Astrocyte (in vitro differentiated cells and primary cell): ENCODE results near the gene MEX3C. TPM values are rescaled to one million over a fixed set of nuclear protein-coding genes. Genes with fewer than 3 reads are reported as not detected.

ENCODE experiments used
- DNase-seq: peaks from one replicate; pipeline ENCODE4 v3.0.0-alpha.2; 2010; ENCODE audit warnings: low read depth
- FAIRE-seq: peaks from 2 replicates; lab custom pipeline; 2011; peaks lifted over from hg19 to GRCh38; lab: Jason Lieb, UNC
- H2AFZ ChIP-seq: 2 replicates; pipeline ENCODE4 v1.6.0; 2012; ENCODE audit warnings: low read depth, low read length, inconsistent platforms
- H3K27ac ChIP-seq: 2 replicates; pipeline ENCODE4 v1.5.1; 2011; ENCODE audit warnings: low read depth, low read length, inconsistent platforms
- H3K27me3 ChIP-seq: 2 replicates; pipeline ENCODE4 v1.6.0; 2011; ENCODE audit warnings: low read length, inconsistent platforms; ENCODE audit not compliant: insufficient read depth
- H3K36me3 ChIP-seq: 2 replicates; pipeline ENCODE4 v1.5.1; 2011; ENCODE audit warnings: low read length, inconsistent platforms; ENCODE audit not compliant: insufficient read depth
- H3K4me1 ChIP-seq: 2 replicates; pipeline ENCODE4 v1.5.1; 2011; ENCODE audit warnings: low read length, inconsistent platforms; ENCODE audit not compliant: insufficient read depth
- H3K4me2 ChIP-seq: 2 replicates; pipeline ENCODE4 v1.6.0; 2012; ENCODE audit warnings: low read length, inconsistent platforms
- H3K4me3 ChIP-seq: 2 replicates; pipeline ENCODE4 v1.5.1; 2011; ENCODE audit warnings: low read depth, mild to moderate bottlenecking, low read length, inconsistent platforms; ENCODE audit not compliant: insufficient read depth
- H3K79me2 ChIP-seq: 2 replicates; pipeline ENCODE4 v1.6.0; 2012; ENCODE audit warnings: mild to moderate bottlenecking, low read length, inconsistent platforms; ENCODE audit not compliant: insufficient read depth
- H3K9ac ChIP-seq: 2 replicates; pipeline ENCODE4 v1.6.0; 2012; ENCODE audit warnings: mild to moderate bottlenecking, low read length, inconsistent platforms
- H3K9me3 ChIP-seq: 2 replicates; pipeline ENCODE4 v1.5.1; 2012; ENCODE audit warnings: low read depth, mild to moderate bottlenecking, low read length, inconsistent platforms; ENCODE audit not compliant: insufficient read depth
- H4K20me1 ChIP-seq: 2 replicates; pipeline ENCODE4 v1.6.0; 2012; ENCODE audit warnings: low read length, inconsistent platforms; ENCODE audit not compliant: insufficient read depth
- H3K27ac Mint-ChIP-seq: one replicate; pipeline ENCODE4 v1.8.0; 2021; ENCODE audit warnings: mild to moderate bottlenecking, mixed read lengths; ENCODE audit not compliant: unreplicated experiment
- H3K27me3 Mint-ChIP-seq: one replicate; pipeline ENCODE4 v1.8.0; 2021; ENCODE audit warnings: low read depth, mixed read lengths; ENCODE audit not compliant: unreplicated experiment
- H3K36me3 Mint-ChIP-seq: one replicate; pipeline ENCODE4 v1.8.0; 2021; ENCODE audit warnings: low read depth, mixed read lengths; ENCODE audit not compliant: unreplicated experiment
- H3K4me1 Mint-ChIP-seq: one replicate; pipeline ENCODE4 v1.8.0; 2021; ENCODE audit warnings: low read depth, mixed read lengths; ENCODE audit not compliant: unreplicated experiment
- H3K4me3 Mint-ChIP-seq: one replicate; pipeline ENCODE4 v1.8.0; 2021; ENCODE audit warnings: mild to moderate bottlenecking, moderate library complexity, mixed read lengths; ENCODE audit not compliant: unreplicated experiment
- H3K9me3 Mint-ChIP-seq: one replicate; pipeline ENCODE4 v1.8.0; 2021; ENCODE audit warnings: mild to moderate bottlenecking, mixed read lengths; ENCODE audit not compliant: unreplicated experiment
- EZH2 ChIP-seq: IDR thresholded peaks from 2 replicates; pipeline ENCODE4 v1.6.1; 2012; ENCODE audit warnings: mild to moderate bottlenecking, low read length, inconsistent platforms; ENCODE audit not compliant: insufficient read depth
- total RNA-seq: library from RNA; stranded (reverse); gene quantifications from 2 replicates; pipeline ENCODE4 v1.2.1, GENCODE V29; 2021
- TF ChIP-seq, protein P1 (sequence below): IDR thresholded peaks from 2 replicates; pipeline ENCODE4 v1.5.1; 2011; ENCODE audit warnings: low read depth, mild to moderate bottlenecking, inconsistent platforms, low read length, moderate library complexity; ENCODE audit not compliant: insufficient read depth

Gene MEX3C
- total RNA-seq, 1 donor from 2014 or later = 72.2 TPM

DNA sequence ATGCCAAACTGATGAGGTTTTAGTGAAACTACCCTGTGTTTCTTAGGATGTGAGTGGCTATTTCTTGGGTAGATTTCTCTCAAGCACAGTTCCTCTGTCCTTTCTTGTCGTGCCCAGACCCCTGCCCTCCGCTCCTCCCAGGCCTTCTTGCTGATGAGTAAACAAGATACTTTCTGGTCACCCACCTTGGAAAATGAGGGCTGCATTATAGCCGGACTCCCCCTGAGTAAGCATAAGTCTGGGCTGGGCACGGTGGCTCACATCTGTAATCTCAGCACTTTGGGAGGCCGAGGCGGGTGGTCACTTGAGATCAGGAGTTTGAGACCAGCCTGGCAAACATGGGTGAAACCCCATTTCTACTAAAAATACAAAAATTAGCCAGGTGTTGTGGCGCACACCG, 58.5 kb downstream of the MEX3C start:
- TF ChIP-seq, protein P1, sequence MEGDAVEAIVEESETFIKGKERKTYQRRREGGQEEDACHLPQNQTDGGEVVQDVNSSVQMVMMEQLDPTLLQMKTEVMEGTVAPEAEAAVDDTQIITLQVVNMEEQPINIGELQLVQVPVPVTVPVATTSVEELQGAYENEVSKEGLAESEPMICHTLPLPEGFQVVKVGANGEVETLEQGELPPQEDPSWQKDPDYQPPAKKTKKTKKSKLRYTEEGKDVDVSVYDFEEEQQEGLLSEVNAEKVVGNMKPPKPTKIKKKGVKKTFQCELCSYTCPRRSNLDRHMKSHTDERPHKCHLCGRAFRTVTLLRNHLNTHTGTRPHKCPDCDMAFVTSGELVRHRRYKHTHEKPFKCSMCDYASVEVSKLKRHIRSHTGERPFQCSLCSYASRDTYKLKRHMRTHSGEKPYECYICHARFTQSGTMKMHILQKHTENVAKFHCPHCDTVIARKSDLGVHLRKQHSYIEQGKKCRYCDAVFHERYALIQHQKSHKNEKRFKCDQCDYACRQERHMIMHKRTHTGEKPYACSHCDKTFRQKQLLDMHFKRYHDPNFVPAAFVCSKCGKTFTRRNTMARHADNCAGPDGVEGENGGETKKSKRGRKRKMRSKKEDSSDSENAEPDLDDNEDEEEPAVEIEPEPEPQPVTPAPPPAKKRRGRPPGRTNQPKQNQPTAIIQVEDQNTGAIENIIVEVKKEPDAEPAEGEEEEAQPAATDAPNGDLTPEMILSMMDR = no peak
- no peak for TF ChIP-seq EZH2
- H3K27me3 ChIP-seq = no peaks in the 10 kb centered on the region
- no peak overlapping the region for H3K27ac Mint-ChIP-seq
- H3K79me2 ChIP-seq = no peaks in the 10 kb centered on the region
- no peaks in the 10 kb centered on the region for H3K36me3 ChIP-seq
- peaks cover 6% of the 10 kb centered on the region for H3K4me1 Mint-ChIP-seq
- H3K4me3 Mint-ChIP-seq = no peak overlapping the region
- no peak overlapping the region for H3K9ac ChIP-seq
- no peak overlapping the region for H3K4me3 ChIP-seq
- H3K9me3 Mint-ChIP-seq = no peaks in the 10 kb centered on the region
- H3K9me3 ChIP-seq = no peaks in the 10 kb centered on the region
- H3K27ac ChIP-seq = no peak overlapping the region
- peaks cover 5% of the 10 kb centered on the region for H3K36me3 Mint-ChIP-seq
- H3K4me2 ChIP-seq = no peak overlapping the region
- no peaks in the 10 kb centered on the region for H3K27me3 Mint-ChIP-seq
- DNase-seq (no peak), FAIRE-seq (no peak)
- no peak overlapping the region for H2AFZ ChIP-seq
- no peaks in the 10 kb centered on the region for H4K20me1 ChIP-seq
- H3K4me1 ChIP-seq = no peaks in the 10 kb centered on the region

DNA sequence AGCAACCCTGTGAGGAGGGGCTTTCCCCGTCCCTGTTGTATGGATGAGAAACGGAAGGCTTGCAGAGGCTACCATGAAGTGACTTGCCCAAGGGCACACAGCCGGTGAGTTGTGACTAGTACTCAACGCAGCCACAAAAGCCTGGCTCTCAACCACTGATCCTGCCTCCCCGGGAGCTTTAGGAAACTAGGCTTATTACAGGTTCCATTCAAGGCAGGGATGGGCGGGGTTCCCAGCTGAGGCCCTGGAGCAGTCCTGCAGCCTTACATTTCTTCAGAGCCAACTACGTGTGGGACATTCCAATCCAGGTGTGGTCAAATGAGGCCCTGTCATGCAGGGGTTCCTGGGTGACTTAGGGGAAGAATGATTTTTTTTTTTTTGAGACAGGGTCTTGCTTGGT, 59.6 kb downstream of the MEX3C start:
- H2AFZ ChIP-seq = no peak overlapping the region
- H3K9me3 Mint-ChIP-seq = no peaks in the 10 kb centered on the region
- no peak overlapping the region for H3K4me2 ChIP-seq
- no peak overlapping the region for H3K9ac ChIP-seq
- H3K4me3 ChIP-seq = no peak overlapping the region
- TF ChIP-seq, protein P1 = no peak
- no peak for TF ChIP-seq EZH2
- H3K27ac ChIP-seq = no peak overlapping the region
- H3K9me3 ChIP-seq = no peaks in the 10 kb centered on the region
- FAIRE-seq (no peak), DNase-seq (no peak)
- peaks cover 5% of the 10 kb centered on the region for H3K36me3 Mint-ChIP-seq
- H3K4me1 Mint-ChIP-seq = peaks cover 6% of the 10 kb centered on the region
- H4K20me1 ChIP-seq = no peaks in the 10 kb centered on the region
- no peaks in the 10 kb centered on the region for H3K79me2 ChIP-seq
- H3K4me1 ChIP-seq = no peaks in the 10 kb centered on the region
- no peak overlapping the region for H3K27ac Mint-ChIP-seq
- H3K36me3 ChIP-seq = no peaks in the 10 kb centered on the region
- H3K27me3 ChIP-seq = no peaks in the 10 kb centered on the region
- no peaks in the 10 kb centered on the region for H3K27me3 Mint-ChIP-seq
- no peak overlapping the region for H3K4me3 Mint-ChIP-seq

DNA sequence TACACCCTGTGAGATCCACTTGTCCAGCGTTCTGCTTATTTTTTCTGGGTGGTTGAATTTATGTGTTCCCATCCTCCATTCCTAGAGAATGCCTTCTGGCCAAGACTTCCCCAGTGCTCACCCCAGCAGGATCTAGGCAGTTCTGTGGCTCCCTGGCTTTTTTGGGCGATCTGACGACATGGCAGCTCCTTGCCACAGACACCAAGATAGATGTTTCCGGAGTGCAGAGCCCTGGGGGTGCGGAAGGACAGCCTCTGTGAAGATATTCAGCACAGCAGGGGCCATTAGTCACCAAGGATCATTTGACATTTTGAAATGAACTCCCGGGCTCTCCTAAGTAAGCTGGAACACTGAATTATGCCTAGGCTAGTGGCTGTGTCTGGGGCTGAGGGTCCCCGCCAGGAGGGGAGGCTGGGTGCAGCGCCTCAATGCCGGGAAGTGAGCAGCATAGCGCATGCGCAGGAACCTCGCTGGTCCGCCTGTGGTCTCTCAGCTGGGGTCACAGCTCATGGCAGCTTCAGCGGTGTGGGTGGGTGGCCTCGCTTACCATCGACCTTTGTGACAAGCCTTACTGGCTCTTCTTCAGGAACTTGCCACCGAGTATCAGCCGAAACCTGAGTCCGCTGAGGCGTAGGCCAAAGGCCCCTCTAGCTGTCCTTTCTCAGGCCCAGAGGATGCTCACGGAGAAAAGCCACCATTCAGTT, 60.3 kb downstream of the MEX3C start:
- Histone ChIP-seq H3K36me3 (no peaks in the 10 kb centered on the region), H3K4me3 (no peak overlapping the region), H3K4me1 (no peaks in the 10 kb centered on the region), H3K4me2 (peak overlapping the region; percentile 11), H2AFZ (no peak overlapping the region), H3K27ac (no peak overlapping the region), H3K9ac (no peak overlapping the region), H3K79me2 (no peaks in the 10 kb centered on the region), H3K27me3 (no peaks in the 10 kb centered on the region), H4K20me1 (no peaks in the 10 kb centered on the region), H3K9me3 (no peaks in the 10 kb centered on the region)
- DNase-seq (no peak), FAIRE-seq (no peak)
- no peak overlapping the region for H3K27ac Mint-ChIP-seq
- no peaks in the 10 kb centered on the region for H3K9me3 Mint-ChIP-seq
- no peak overlapping the region for H3K4me3 Mint-ChIP-seq
- peaks cover 6% of the 10 kb centered on the region for H3K4me1 Mint-ChIP-seq
- peaks cover 5% of the 10 kb centered on the region for H3K36me3 Mint-ChIP-seq
- TF ChIP-seq EZH2 = no peak
- TF ChIP-seq, protein P1 = no peak
- no peaks in the 10 kb centered on the region for H3K27me3 Mint-ChIP-seq
